NCI-H1694 (cell line): ENCODE data around the gene KCNH4.
"Not testable (repeated sequence)": the region's sequence is repeated elsewhere in the genome, so short reads cannot be mapped to it uniquely, and the experiment has no call there.

Experiments used
- DNase-seq: peaks from one replicate; lab custom pipeline; 2025; lab: John Stamatoyannopoulos, UW

Gene KCNH4

DNA sequence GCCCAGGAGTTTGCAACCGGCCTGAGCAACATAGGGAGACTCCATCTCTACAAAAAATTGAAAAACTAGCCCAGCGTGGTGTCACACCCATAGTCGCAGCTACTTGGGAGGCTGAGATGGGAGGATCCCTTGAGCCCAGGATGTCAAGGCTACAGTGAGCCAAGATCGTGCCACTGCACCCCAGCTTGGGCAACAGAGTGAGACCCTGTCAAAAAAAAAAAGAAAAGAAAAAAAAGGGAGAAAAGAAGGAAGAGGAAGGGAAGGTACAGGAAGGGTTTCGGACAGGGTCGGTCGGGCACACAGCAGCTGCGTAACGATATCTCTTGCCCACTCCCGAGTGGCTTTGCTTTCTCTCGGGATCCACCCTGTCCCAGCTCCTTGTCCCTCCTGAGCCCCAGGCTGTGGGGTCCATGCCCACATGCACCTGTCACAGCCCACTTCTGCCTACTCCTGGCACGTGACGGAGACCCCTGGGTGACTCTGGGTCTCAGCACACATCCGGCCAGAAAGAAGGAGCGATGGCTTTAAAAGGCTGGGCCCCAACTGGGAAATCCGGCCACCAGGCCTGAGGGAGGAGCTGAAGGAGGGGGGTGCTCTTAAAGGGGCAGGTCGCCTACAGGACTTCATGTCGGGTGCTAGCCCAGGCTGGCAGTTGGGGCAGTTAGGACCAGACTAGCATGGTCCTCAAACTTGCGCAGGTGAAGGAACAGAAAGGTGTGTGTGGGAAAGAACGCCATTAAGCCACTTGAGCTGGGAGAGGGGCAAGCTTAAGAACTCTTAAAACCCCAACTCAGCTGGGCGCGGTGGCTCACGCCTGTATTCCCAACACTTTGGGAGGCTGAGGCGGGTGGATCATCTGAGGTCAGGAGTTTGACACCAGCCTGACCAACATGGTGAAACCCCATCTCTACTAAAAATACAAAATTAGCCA lies 13.3 kb upstream of the KCNH4 start, which contains the start of gene GHDC:
TSS of gene GHDC (minus strand) at position 526 of the 931 bp plus-strand sequence. CDS start 913 bp downstream, outside the sequence.
- DNase-seq: no peak

DNA sequence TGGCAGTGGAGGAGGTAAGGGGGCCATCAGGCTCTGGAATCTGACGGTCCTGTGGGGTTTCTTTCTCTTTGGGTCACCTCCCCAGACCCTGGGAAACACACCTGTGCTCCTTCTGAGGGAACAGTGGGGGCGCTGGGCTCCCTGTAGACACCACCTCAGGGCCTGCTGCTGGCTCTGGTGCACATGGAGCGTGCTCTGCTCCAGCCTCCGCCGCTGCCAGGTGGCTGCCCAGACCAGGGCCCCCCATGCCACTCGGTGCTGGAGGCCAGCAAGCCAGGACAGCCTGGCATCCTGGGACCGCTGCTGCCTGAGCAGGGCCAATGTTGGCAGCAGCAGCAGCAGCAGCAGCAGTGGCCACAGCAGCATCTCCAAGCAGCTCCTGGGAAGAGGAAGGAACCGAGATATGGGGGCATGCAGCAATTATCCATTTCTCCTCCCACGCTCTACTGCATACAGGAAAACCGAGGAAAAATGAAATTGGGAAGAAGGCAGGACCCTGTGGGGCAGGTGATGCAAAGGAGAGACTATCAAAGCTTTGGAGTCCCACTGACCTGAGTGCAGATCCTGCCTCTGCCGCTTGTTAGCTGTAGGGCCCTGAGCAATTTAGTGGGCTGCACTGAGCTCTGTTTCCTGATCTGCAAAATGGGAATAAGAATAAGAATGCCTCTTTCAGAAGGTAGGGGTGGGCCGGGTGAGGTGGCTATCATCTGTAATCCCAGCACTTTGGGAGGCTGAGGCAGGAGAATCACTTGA lies 12.4 kb upstream of the KCNH4 start:
- DNase-seq: no peak

- DNase-seq: no peak
These were observed 11.5 kb upstream of the KCNH4 start for GRCh38 chr17:42192189-42193126.

- no peak for DNase-seq
These were observed 10.3 kb upstream of the KCNH4 start for GRCh38 chr17:42191275-42191608.

DNA sequence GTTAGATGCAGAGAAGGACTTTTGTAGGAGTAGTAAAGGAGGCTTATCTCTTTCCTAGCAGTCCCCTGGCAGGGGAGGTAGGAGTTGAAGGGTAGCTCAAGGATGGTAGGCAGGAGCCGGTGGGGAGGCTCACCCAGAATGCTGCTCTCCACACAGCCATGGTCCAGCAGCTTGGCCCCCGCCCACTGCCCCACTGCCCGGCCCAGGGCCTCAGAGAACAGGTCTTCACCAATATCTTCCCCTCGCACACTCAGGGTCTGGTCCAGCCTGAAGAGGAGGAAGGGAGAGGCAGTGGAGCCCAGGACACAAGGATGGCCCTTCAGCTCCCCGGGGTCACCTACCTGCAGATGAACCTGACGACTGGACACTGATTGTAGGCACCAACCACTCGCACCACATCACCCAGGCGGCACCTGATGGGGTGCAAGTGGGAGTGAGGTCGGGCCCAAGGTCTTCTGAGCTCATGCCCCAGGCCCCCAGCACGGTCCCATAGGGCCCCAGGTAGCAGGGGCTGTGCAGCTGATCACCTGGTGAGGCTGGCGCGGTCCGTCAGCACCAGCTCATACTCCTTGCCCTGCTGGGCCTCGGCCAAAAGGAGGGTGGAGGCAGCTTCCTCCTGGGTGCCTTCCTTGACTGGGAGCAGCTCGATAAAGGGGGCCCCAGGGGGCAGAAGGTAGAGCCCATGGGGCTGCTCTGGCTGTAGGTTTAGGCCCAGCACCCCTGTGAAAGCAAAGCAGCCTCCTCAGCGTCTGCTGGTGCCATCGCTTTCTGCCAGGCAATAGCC lies 9.7 kb upstream of the KCNH4 start:
- no peak for DNase-seq

DNA sequence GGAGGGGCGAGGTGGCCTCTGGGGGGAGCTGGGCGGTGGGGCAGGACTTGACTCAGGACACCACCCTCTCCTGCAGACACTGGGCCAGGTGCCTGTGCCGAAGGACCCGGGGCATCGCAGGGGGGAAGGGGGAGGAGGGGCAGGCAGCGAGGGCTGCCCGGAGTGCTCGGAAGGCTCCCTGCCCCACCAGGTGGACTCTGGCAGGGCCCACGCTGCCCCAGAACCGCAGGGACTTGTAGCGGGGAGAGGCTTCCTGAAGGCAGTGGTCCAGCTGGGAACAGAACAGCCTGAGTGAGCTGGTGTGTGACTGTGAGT lies 8.7 kb upstream of the KCNH4 start:
- no peak for DNase-seq

GRCh38 chr17:42188749-42189650 lies 8.1 kb upstream of the KCNH4 start:
- DNase-seq: no peak

DNA sequence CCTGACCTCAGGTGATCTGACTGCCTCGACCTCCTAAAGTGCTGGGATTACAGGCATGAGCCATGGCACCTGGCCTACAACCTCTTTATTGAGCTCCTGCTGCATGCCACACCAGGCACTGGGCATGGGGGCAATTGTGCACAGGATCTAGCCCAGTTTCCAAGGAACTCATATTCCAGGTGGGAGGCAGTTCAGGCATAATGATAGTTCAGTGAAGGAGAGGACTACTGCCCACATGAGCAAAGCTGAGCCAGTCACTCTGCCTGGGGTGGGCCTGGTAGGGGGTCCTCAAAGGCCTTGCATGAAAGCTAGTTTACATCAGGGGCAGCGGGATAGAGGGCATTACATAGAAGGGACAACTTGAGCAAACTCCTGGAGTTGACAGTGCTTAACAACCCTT lies 6.9 kb upstream of the KCNH4 start:
- no peak for DNase-seq

DNA sequence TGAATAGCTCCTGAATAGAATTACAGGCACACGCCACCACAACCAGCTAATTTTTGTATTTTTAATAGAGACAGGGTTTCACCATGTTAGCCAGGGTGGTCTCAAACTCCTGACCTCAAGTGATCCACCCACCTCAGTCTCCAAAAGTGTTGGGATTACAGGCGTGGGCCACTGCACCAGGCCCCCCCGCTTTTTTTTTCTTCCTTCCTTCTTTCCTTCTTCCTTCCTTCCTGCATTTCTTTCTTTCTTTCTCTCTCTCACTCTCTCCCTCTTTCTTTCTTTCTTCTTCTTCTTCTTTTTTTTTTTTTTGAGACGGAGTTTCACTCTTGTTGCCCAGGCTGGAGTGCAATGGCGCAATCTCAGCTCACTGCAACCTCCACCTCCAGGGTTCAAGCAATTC lies 5.2 kb upstream of the KCNH4 start:
- not testable (repeated sequence) for DNase-seq

GRCh38 chr17:42185621-42185930 lies 4.6 kb upstream of the KCNH4 start:
- no peak for DNase-seq

DNA sequence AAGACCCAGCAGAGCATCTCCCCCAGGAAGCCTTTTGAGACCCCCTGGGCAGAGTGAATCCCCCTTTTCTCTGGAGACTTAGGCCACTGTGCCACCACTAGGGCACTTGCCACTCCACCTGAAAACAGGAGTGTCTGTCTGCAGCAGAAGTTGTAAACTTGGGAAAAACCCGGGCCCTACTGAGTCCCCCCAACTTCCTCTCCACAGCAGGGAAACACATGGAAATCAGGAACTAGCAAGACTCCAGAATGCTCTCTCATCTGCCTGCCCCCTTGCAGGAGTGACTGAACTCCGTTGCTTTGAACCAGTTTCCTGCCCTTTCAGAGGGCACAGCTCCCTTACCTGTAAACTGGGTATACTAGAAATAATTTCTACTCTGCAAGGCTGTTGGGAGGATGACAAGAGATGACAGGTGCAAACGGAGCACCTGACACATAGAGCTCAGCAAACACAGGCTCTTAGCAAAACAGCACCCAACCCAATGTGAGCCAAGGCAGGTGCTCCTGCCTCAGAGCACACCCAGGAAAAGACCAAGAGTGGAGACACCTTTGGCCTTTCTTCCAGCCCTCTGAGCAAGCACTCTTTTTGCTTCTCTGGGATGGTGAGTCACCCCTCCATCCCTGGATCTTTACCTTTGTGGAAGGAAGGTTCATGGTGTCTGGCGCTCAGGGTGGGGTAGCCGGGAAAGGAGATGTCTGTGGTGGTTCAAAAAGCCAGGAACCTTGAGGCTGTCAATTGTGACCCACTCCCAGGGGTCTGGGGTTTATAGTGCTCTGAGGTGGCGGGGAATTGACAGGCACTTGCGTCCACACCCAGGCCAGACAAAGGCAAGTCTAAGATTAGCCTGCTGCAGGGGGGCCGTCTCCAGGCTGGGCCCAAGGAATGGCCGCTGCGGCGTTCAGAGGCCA lies 4.0 kb upstream of the KCNH4 start, which contains the start of gene HCRT:
TSS of gene HCRT (minus strand) at position 740 of the 908 bp plus-strand sequence. CDS start at position 653, 87 bp downstream.
- DNase-seq: no peak

DNA sequence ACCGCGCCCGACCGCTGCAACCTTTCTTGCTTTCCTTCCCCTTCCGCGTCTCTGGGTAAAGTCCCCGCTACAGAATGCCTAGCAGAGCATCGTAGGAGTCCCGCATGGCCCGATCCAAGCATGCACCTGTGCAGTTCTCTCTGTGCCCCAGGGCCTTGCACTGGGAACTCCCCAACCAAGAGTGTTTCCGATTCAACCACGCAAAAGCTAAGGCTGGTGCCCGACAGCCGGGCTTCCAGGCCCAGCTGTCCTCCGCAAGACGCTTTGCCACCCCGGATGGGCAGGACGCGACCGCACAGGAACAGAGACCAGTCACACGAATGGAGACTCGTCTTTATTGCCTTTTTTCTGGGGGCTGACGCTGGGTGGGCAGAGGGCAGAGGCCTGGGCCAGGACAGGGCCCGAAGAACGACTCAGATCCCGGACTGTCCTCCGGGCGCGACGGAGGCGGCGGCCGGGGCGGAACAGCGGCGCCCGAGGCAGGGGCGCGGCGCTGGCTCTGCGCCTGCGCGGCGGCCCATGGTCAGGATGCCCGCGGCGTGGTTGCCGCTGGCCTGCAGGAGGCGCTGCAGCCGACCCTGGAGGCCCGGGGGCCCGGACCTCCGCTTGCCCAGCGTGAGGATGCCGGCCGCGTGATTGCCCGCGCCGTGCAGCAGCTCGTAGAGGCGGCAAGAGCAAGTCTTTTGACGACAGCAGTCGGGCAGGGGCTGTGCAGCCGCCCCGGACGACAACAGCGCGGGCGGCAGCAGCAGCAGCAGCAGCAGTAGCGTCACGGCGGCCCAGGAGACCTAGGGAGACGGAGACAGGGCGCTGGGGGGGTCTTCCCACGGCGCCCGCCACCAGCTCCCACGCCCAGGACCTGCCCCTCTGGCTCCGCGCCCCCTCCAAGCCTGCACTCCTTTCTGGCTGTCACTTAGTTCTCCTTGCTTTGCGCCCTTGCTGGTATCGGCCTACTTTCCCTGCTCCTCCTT lies 3.1 kb upstream of the KCNH4 start:
- DNase-seq: no peak

DNA sequence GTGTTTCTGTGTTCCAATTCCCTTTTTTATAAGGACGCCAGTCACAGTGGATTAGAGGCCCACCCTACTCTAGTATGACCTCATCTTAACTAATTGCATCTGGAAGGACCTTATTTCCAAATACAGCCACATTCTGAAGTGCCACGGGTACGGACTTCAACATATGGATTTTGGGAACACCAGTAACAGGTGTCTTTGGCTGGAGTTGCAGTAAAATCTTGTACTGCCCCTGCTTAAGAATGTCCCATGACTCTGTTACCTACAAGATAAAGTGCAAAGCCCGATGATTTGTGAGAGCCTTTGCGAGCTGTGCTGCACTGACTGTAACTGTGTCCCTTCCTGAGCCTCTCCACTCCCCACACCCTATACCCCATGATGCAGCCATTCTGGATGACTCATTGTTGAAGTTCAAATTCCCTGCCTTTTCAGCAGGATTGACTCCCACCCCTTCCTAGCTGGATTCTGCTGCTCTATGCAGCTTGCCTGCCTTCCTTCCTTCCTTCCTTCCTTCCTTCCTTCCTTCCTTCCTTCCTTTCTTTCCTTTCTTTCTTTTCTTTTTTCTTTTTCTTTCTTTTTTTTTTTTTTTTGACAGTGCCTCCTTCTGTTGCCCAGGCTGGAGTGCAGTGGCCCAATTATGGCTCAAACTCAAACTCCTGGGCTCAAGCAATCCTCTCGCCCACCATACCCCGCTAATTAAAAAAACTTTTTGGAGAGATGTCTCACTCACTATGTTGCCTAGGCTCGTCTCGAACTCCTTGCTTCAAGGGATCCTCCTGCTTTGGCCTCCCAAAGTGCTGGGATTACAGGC lies 2.2 kb upstream of the KCNH4 start:
- DNase-seq: no peak

DNA sequence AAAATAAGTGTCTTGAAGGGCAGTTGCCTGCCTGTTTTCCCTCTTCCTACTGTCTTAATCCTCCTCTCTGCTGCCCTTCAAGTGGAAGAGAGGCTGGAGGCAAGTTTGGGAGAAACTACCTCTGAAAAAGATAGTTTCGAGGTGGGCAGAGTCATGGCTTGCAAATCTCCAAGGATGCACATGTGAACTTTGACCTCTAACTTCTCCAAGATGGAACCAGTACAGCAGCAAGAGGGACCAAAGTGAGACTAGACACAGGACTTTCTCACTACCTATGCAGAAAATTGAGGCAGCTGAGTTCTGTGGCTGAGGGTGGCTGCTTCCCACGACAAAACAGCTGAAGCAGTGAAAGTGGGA lies 887 bp upstream of the KCNH4 start:
- DNase-seq: no peak

- no peak for DNase-seq
These were observed 476 bp downstream of the KCNH4 start for GRCh38 chr17:42180411-42180921.

DNA sequence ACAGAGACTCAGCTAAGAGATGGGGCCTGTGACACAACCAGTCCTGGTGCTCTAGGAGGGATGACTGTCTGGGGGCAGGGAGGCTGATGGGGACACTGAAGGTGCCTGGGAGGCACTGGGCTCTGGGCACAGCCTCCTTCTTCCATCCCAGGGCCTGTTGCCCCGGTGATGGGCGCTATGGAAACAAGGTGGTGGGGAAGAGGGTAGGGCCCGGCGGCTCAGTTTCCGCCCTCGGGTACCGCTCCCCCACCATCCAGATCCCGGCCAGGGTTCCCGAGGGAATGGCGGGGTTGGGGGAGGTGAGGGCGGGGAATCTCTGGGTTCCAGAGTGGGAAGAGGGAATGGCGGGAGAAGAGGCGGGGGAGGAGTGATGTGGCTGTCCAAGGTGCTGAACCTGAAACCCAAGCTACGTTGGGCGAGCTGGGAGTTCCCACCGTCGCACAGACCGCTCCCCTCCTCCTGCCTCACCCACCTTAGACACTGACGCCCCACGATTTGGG lies 981 bp downstream of the KCNH4 start:
- no peak for DNase-seq

DNA sequence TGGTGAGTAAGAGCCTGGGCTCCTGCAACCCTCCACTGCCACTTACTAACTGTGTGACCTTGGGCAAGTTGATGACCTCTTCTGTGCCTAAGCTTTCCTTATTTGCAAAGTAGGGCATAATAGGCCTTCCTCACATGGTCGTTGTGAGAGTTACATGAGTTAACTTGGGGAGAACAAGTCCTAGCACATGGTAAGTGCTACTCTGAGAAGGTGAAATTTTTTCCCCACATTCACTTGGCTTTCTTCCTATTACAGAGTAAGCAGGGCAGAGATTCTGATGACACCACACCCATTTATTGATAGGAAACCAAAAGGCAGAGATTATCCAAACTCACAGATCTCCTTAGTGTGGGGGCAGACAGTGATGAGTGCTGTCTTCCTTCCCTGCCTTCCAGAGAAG lies 1.6 kb downstream of the KCNH4 start:
- no peak for DNase-seq
